ENCODE measurements around the gene ELMO1. TPM values are rescaled to one million over a fixed set of nuclear protein-coding genes. Genes with fewer than 3 reads are reported as not detected.

The ELMO1 gene
- total RNA-seq, 2 experiments from 2014 or later, result 72.8 to 75.3 TPM

DNA sequence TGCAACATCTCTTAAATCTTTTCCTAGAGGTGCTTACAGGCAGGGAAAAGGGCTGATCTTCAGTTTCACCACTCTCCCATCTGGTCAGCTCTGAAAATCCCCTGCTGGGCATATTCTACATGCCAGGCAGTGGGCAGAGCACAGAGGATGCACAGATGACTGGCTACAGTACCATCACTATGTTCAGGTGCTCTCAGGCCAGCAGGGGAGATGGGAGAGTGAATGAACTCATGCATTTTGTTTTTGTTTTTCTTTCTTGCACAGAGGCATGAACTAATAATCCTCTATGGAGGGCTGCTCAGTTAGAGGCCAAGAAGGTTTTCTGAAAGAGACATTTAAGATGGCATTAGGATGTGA, 19.3 kb downstream of the ELMO1 start:
- H3K4me1 Mint-ChIP-seq (ENCODE audit: low read depth), result peaks cover 51% of the 10 kb centered on the region
- intact Hi-C loops (cut with micrococcal nuclease), result no loop called here
- H3K36me3 Mint-ChIP-seq (ENCODE audit: low read depth), result peaks cover 20% of the 10 kb centered on the region
- H3K9me3 Mint-ChIP-seq, result no peaks in the 10 kb centered on the region
- H3K27me3 Mint-ChIP-seq, result no peaks in the 10 kb centered on the region
- ChIA-PET CTCF (interaction anchor here (1.0 to 1.6 kb wide), 2 partner anchors 10 to 399 kb away, joined by 3 to 5 read pairs; no protein-coding TSS in a partner anchor), POLR2A (interaction anchor here (1.4 kb wide), 1 partner anchor 18 kb away, joined by 5 read pairs; no protein-coding TSS in a partner anchor)
- DNase-seq (no peak), ATAC-seq (no peak)
- no peak overlapping the region for H3K27ac Mint-ChIP-seq
- TF ChIP-seq, protein P1, sequence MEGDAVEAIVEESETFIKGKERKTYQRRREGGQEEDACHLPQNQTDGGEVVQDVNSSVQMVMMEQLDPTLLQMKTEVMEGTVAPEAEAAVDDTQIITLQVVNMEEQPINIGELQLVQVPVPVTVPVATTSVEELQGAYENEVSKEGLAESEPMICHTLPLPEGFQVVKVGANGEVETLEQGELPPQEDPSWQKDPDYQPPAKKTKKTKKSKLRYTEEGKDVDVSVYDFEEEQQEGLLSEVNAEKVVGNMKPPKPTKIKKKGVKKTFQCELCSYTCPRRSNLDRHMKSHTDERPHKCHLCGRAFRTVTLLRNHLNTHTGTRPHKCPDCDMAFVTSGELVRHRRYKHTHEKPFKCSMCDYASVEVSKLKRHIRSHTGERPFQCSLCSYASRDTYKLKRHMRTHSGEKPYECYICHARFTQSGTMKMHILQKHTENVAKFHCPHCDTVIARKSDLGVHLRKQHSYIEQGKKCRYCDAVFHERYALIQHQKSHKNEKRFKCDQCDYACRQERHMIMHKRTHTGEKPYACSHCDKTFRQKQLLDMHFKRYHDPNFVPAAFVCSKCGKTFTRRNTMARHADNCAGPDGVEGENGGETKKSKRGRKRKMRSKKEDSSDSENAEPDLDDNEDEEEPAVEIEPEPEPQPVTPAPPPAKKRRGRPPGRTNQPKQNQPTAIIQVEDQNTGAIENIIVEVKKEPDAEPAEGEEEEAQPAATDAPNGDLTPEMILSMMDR (IDR thresholded peaks at IDR 0.05), result no peak
- no peak overlapping the region for H3K4me3 Mint-ChIP-seq

DNA sequence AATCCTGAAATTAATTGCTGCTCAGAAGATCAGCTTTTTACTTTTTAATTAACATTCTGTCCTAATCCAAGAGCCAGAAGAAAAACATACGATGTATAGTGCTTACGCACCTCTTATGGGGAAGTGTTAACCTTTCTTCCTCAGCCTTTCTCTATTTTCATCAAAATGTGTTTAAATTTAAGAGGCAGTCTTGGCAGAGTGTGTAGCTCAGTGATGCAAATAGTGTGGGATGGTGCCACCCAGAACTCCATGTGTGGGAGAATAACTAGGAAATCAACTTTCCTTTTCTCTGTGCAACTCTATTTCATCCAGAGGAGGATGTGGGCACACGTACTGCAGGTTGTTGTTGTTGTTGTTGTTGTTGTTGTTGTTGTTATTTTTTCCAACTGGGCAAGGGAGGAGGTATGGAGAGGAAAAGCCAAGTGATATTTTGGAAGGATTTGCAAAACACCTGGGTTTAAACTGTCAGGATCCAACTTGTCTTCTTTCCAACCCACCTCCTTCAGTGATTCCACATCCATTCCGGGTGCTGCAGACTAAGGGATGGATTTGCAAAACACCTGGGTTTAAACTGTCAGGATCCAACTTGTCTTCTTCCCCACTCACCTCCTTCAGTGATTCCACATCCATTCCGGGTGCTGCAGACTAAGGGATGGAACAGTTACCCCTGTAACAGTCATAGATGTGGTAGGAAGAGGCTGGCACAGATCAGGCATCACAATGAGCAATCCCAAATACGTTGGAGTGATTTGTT, 19.8 kb downstream of the ELMO1 start:
- Mint-ChIP-seq H3K9me3 (no peaks in the 10 kb centered on the region), H3K4me1 (ENCODE audit: low read depth) (peaks cover 50% of the 10 kb centered on the region), H3K36me3 (ENCODE audit: low read depth) (peaks cover 20% of the 10 kb centered on the region), H3K27me3 (no peaks in the 10 kb centered on the region), H3K4me3 (no peak overlapping the region), H3K27ac (no peak overlapping the region)
- ChIA-PET CTCF (interaction anchor here (0.6 to 1.1 kb wide), 4 partner anchors 10 to 398 kb away, joined by 3 read pairs; no protein-coding TSS in a partner anchor), POLR2A (interaction anchor here (1.4 kb wide), 1 partner anchor 19 kb away, joined by 5 read pairs; no protein-coding TSS in a partner anchor)
- TF ChIP-seq, protein P1 (IDR thresholded peaks at IDR 0.05), result no peak
- intact Hi-C loops (cut with micrococcal nuclease), result no loop called here
- DNase-seq, result no peak
- no peak for ATAC-seq

DNA sequence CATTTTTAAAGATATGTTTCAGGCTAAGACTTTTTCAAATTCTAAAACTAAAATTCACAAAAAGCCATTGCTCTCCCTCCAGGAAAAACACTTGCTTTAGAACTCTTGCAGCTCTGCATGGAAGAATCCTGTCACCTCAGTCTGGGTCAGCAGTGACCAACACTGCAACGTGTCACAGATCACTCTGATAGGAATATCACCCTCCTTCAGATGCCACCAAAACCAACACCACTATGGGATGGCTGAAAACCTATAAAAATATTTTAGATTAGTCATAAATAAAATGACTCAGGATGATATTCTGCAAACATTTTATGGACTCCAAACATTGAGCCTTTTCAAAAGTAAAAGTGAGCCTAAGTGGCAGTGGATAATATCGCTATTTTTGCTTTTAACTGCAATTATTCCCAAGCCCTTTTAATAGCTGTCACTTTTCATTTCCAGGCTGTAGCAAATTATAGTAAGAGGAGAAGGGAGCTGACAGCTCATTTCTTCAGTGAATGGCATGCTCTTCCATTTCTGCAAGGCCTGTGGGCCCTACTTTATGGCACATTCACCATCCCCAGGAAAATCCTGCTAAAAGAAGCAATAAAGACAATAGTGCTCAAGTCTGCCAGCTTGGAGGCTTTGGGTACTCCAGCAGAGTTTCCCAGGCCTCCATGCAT, 21.3 kb downstream of the ELMO1 start:
- Mint-ChIP-seq H3K9me3 (no peaks in the 10 kb centered on the region), H3K4me1 (ENCODE audit: low read depth) (peaks cover 35% of the 10 kb centered on the region), H3K4me3 (no peak overlapping the region), H3K36me3 (ENCODE audit: low read depth) (peaks cover 20% of the 10 kb centered on the region), H3K27ac (no peak overlapping the region), H3K27me3 (no peaks in the 10 kb centered on the region)
- intact Hi-C loops (cut with micrococcal nuclease), result no loop called here
- TF ChIP-seq, protein P1 (IDR thresholded peaks at IDR 0.05), result no peak
- ChIA-PET POLR2A (interaction anchor here (0.6 kb wide), 1 partner anchor 1103 kb away, joined by 3 read pairs; no protein-coding TSS in a partner anchor), CTCF (interaction anchor here (0.9 to 1.3 kb wide), 3 partner anchors 12 to 16 kb away, joined by 3 read pairs; no protein-coding TSS in a partner anchor)
- DNase-seq (no peak), ATAC-seq (no peak)

DNA sequence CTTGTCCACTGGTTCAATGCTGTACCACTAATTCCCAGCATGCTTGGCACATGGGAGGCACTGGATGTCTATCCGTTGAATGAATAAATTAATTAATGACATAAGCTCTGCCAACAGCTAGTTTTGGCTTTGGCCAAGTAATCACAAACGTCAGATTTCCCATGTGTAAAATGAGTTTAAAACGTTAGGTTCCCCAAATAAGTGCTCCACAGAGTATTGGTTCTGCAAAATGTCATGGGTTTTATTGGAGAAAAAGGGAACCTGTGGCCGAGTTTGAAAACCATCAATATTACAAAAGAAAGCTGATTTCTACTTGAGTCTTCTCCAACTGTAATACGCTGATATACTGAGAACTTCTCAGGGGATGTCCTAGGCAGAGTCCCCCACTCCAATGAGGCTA, 23.2 kb downstream of the ELMO1 start:
- no peaks in the 10 kb centered on the region for H3K9me3 Mint-ChIP-seq
- TF ChIP-seq, protein P1 (IDR thresholded peaks at IDR 0.05), result no peak
- H3K27me3 Mint-ChIP-seq, result no peaks in the 10 kb centered on the region
- intact Hi-C loops (cut with micrococcal nuclease), result no loop called here
- no peak overlapping the region for H3K4me3 Mint-ChIP-seq
- DNase-seq (no peak), ATAC-seq (no peak)
- ChIA-PET CTCF (interaction anchor here (1.5 kb wide), 1 partner anchor 11 kb away, joined by 5 read pairs; no protein-coding TSS in a partner anchor), POLR2A (no interaction called here)
- no peak overlapping the region for H3K27ac Mint-ChIP-seq
- H3K4me1 Mint-ChIP-seq (ENCODE audit: low read depth), result peaks cover 38% of the 10 kb centered on the region
- peaks cover 20% of the 10 kb centered on the region for H3K36me3 Mint-ChIP-seq (ENCODE audit: low read depth)

DNA sequence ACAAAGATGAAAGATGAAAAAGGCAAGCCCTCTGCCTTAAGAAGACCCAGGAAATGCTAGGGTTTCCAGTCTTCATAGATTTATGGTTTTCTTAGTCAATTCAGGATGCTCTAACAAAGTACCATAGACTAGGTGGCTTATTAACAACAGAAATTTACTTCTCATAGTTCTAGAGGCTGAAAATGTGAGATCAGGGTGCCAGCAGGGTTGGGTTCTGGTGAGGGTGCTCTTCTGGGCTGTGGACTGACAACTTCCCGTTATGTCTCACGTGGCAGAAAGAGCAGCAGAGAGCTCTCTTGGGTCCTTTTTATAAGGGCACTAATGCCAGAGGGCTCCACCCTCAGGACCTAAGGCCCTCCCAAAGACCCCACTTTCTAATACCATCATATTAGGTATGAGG, 23.7 kb downstream of the ELMO1 start:
- no peak for ATAC-seq
- intact Hi-C loops (cut with micrococcal nuclease), result no loop called here
- Mint-ChIP-seq H3K4me3 (no peak overlapping the region), H3K27ac (no peak overlapping the region), H3K9me3 (no peaks in the 10 kb centered on the region), H3K36me3 (ENCODE audit: low read depth) (peaks cover 15% of the 10 kb centered on the region), H3K4me1 (ENCODE audit: low read depth) (peaks cover 36% of the 10 kb centered on the region), H3K27me3 (no peaks in the 10 kb centered on the region)
- TF ChIP-seq, protein P1 (IDR thresholded peaks at IDR 0.05), result no peak
- CTCF ChIA-PET, result interaction anchor here (1.5 kb wide), 1 partner anchor 11 kb away, joined by 5 read pairs; no protein-coding TSS in a partner anchor
- no peak for DNase-seq
- POLR2A ChIA-PET, result no interaction called here
